Mesenchymal stem cell (in vitro differentiated cells and primary cell): ENCODE measurements around the gene C1QTNF5.

ENCODE experiments used
- DNase-seq: peaks from one replicate; pipeline ENCODE4 v3.0.0-alpha.2; 2013
- H2AFZ ChIP-seq: one replicate; pipeline ENCODE4 v1.6.1; 2013; ENCODE audit warnings: low read depth, mild to moderate bottlenecking, control low read depth, inconsistent platforms, low read length, moderate library complexity
- H2AK5ac ChIP-seq: 2 replicates; pipeline ENCODE4 v1.6.1; 2013; ENCODE audit warnings: low read length, moderate library complexity, mild to moderate bottlenecking, inconsistent platforms; ENCODE audit not compliant: severe bottlenecking
- H2BK120ac ChIP-seq: one replicate; pipeline ENCODE4 v1.6.1; 2013; ENCODE audit warnings: low read depth, mild to moderate bottlenecking, inconsistent platforms, low read length, moderate library complexity
- H2BK12ac ChIP-seq, 2 experiments: one replicate each; pipeline ENCODE4 v1.6.1; 2013; ENCODE audit warnings: inconsistent platforms in 2 of 2, low read length in 2 of 2, mild to moderate bottlenecking in 2 of 2, moderate library complexity in 2 of 2, control low read depth in 1 of 2
- H2BK15ac ChIP-seq: one replicate; pipeline ENCODE4 v1.6.1; 2013; ENCODE audit warnings: mild to moderate bottlenecking, low read depth, inconsistent platforms; ENCODE audit not compliant: poor library complexity, severe bottlenecking
- H2BK5ac ChIP-seq: 2 replicates; pipeline ENCODE4 v1.6.1; 2013; ENCODE audit warnings: low read depth, mild to moderate bottlenecking, low read length, control low read depth, inconsistent platforms; ENCODE audit not compliant: poor library complexity, severe bottlenecking
- H3K14ac ChIP-seq, 2 experiments: one replicate each; pipeline ENCODE4 v1.6.1; 2013; ENCODE audit warnings: inconsistent platforms in 2 of 2, low read length in 2 of 2, control low read depth in 1 of 2, mild to moderate bottlenecking in 1 of 2, moderate library complexity in 1 of 2
- H3K18ac ChIP-seq, 2 experiments: one replicate each; pipeline ENCODE4 v1.6.1; 2013; ENCODE audit warnings: inconsistent platforms in 2 of 2, low read length in 2 of 2, control low read depth in 1 of 2, low read depth in 1 of 2, mild to moderate bottlenecking in 1 of 2
- H3K23ac ChIP-seq, 2 experiments: one replicate each; pipeline ENCODE4 v1.6.1; 2013; ENCODE audit warnings: inconsistent platforms in 2 of 2, low read length in 2 of 2, mild to moderate bottlenecking in 2 of 2, moderate library complexity in 2 of 2, control low read depth in 1 of 2
- H3K27ac ChIP-seq: 2 replicates; pipeline ENCODE4 v1.5.1; 2013; ENCODE audit warnings: mild to moderate bottlenecking, moderate library complexity, low read length, control low read depth, inconsistent platforms; ENCODE audit not compliant: poor library complexity, severe bottlenecking
- H3K27me3 ChIP-seq, 2 experiments: 2 replicates each; pipeline versions ENCODE4 v1.6.1 to v1.7.0; 2013; ENCODE audit warnings: low read length in 2 of 2, mild to moderate bottlenecking in 2 of 2, moderate library complexity in 2 of 2, control low read depth in 1 of 2, inconsistent platforms in 1 of 2; ENCODE audit not compliant: control insufficient read depth in 1 of 2, insufficient read depth in 1 of 2
- H3K36me3 ChIP-seq, 2 experiments: 2 replicates each; pipeline versions ENCODE4 v1.6.1 to v1.7.0; 2013; ENCODE audit warnings: low read length in 2 of 2, control low read depth in 1 of 2, inconsistent platforms in 1 of 2, low read depth in 1 of 2, mild to moderate bottlenecking in 1 of 2; ENCODE audit not compliant: insufficient read depth in 2 of 2, control insufficient read depth in 1 of 2
- H3K4ac ChIP-seq, 2 experiments: one replicate each; pipeline ENCODE4 v1.6.1; 2013; ENCODE audit warnings: inconsistent platforms in 2 of 2, low read length in 2 of 2, mild to moderate bottlenecking in 2 of 2, moderate library complexity in 2 of 2, control low read depth in 1 of 2, low read depth in 1 of 2
- H3K4me1 ChIP-seq: 2 replicates; pipeline ENCODE4 v1.6.1; 2013; ENCODE audit warnings: low read depth, low read length, control low read depth; ENCODE audit not compliant: control insufficient read depth, insufficient read depth
- H3K4me2 ChIP-seq: 2 replicates; pipeline ENCODE4 v1.6.1; 2013; ENCODE audit warnings: low read length, mild to moderate bottlenecking, inconsistent platforms; ENCODE audit not compliant: poor library complexity, severe bottlenecking
- H3K4me3 ChIP-seq, 2 experiments: 2 replicates each; pipeline versions ENCODE4 v1.5.1 to v1.7.0; 2013; ENCODE audit warnings: low read length in 2 of 2, mild to moderate bottlenecking in 2 of 2, control low read depth in 1 of 2, low read depth in 1 of 2; ENCODE audit not compliant: insufficient read depth in 1 of 2
- H3K79me1 ChIP-seq: replicated peaks from 2 replicates; pipeline ENCODE4 v1.6.1; 2013; ENCODE audit warnings: mild to moderate bottlenecking, control low read depth, low read length, inconsistent platforms; ENCODE audit not compliant: poor library complexity, severe bottlenecking
- H3K9ac ChIP-seq: 2 replicates; pipeline ENCODE4 v1.7.0; 2013; ENCODE audit warnings: mild to moderate bottlenecking, low read length, moderate library complexity
- H3K9me3 ChIP-seq: 2 replicates; pipeline ENCODE4 v1.7.0; 2013; ENCODE audit warnings: mild to moderate bottlenecking, low read length; ENCODE audit not compliant: control insufficient read depth
- H4K8ac ChIP-seq: one replicate; pipeline ENCODE4 v1.6.1; 2013; ENCODE audit warnings: inconsistent platforms, mild to moderate bottlenecking, low read length, moderate library complexity
- H4K91ac ChIP-seq: one replicate; pipeline ENCODE4 v1.6.1; 2013; ENCODE audit warnings: mild to moderate bottlenecking, low read length, inconsistent platforms
- WGBS: methylation state at CpG from one replicate; pipeline ENCODE4 v1.1.7; 2013; ENCODE audit warnings: mixed read lengths; 5-methylcytosine and 5-hydroxymethylcytosine counted together

The C1QTNF5 gene

DNA sequence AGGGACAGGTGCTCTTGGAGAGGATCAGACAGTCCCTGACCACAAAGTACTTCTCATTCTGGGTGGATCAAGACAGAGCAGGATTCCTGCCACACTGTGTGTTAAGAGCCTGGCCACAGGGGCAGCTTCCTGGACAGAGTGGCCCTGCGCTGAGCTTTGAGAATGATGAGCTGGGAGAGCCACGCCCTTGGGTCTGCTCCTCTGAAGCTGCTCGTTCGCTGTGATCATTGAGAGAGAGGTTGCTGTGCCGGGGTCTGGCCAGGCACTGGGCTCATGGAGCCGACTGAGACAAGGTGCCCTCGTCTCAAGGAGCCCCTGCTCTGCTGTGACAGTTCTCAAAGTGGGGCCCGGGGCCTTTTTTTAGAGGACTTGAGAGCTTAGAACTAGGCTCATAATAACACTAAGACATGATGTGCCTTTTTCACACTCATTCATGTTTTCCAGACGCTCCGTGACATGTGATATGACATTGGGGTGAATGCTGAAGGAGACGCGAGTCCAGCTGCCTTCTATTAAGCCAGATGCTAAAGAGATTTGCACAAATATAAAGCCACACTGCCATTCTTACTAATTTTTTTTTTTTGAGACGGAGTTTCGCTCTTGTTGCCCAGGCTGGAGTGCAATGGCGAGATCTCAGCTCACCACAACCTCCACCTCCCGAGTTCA is 7.4 kb upstream of the C1QTNF5 start:
- no peak overlapping the region for H3K4me3 ChIP-seq
- no peaks in the 10 kb centered on the region for H3K79me1 ChIP-seq
- no peak overlapping the region for H2BK5ac ChIP-seq
- H2AFZ ChIP-seq, result no peak overlapping the region
- H4K8ac ChIP-seq, result no peak overlapping the region
- no peak overlapping the region for H4K91ac ChIP-seq
- no peaks in the 10 kb centered on the region for H3K9me3 ChIP-seq
- H2BK120ac ChIP-seq, result no peak overlapping the region
- no peak overlapping the region for H2BK12ac ChIP-seq
- H3K18ac ChIP-seq, result no peak overlapping the region
- peak overlapping the region; percentile 48 for H2BK15ac ChIP-seq
- H3K4me1 ChIP-seq, result no peaks in the 10 kb centered on the region
- H3K14ac ChIP-seq, result no peak overlapping the region
- DNase-seq, result no peak
- H3K9ac ChIP-seq, result no peak overlapping the region
- no peak overlapping the region for H2AK5ac ChIP-seq
- H3K27me3 ChIP-seq, result peaks cover 31 to 73% of the 10 kb centered on the region in 2 experiments
- no peak overlapping the region for H3K4ac ChIP-seq
- H3K36me3 ChIP-seq, result no peaks in the 10 kb centered on the region
- WGBS, result 81% methylated on average over 14 of the region's 16 CpGs
- no peak overlapping the region for H3K23ac ChIP-seq
- H3K4me2 ChIP-seq, result no peak overlapping the region
- H3K27ac ChIP-seq, result no peak overlapping the region

DNA sequence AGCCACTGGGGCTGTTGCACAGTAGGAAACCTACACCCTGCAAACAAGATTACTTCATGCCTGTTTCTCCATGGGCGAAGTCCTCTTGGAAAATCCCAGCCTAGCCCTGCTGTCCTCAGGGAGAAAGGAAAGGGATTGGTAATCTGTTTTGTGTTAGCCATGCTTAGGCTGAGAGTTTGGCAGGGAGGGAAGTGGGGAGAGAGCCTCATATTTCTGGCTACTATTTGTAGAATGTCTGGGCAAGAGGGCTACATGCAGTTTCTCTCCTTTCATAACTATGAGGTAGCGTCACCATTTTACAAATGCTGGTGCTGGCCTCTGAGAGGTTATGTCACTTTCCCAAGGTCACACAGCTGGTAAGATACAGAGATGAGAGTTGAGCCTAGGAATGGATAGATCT is 6.6 kb upstream of the C1QTNF5 start:
- Histone ChIP-seq H3K4me2 (no peak overlapping the region), H3K9me3 (no peaks in the 10 kb centered on the region), H3K9ac (no peak overlapping the region), H3K4ac (no peak overlapping the region), H3K27me3 (peaks cover 34 to 77% of the 10 kb centered on the region in 2 experiments), H2BK12ac (no peak overlapping the region), H3K18ac (no peak overlapping the region), H2BK120ac (no peak overlapping the region), H2AFZ (no peak overlapping the region), H3K4me1 (no peaks in the 10 kb centered on the region), H2BK5ac (no peak overlapping the region), H3K14ac (no peak overlapping the region), H3K4me3 (peak overlapping the region in 1 of 2 experiments; percentile 10), H3K79me1 (no peaks in the 10 kb centered on the region), H2AK5ac (no peak overlapping the region), H4K8ac (no peak overlapping the region), H3K36me3 (no peaks in the 10 kb centered on the region), H3K23ac (no peak overlapping the region), H2BK15ac (no peak overlapping the region), H3K27ac (no peak overlapping the region), H4K91ac (no peak overlapping the region)
- WGBS, result 90% methylated on average over 2 of the region's 2 CpGs
- DNase-seq, result no peak

GRCh38 chr11:119346605-119347004 is 5.9 kb upstream of the C1QTNF5 start, which contains the start of gene MFRP:
MFRP (minus strand) TSS chr11:119346705; CDS start chr11:119346513, 192 bp downstream.
- H3K4me1 ChIP-seq, result no peaks in the 10 kb centered on the region
- H2BK5ac ChIP-seq, result no peak within 1 kb of the TSS
- no peak within 1 kb of the TSS for H4K91ac ChIP-seq
- no peak within 1 kb of the TSS for H2AFZ ChIP-seq
- no peak for DNase-seq
- H3K18ac ChIP-seq, result no peak within 1 kb of the TSS
- H2BK15ac ChIP-seq, result peak within 1 kb of the TSS; percentile 48
- no peaks in the 10 kb centered on the region for H3K79me1 ChIP-seq
- H3K23ac ChIP-seq, result no peak within 1 kb of the TSS
- no peaks in the 10 kb centered on the region for H3K36me3 ChIP-seq
- no peak within 1 kb of the TSS for H2BK120ac ChIP-seq
- no peak within 1 kb of the TSS for H3K27ac ChIP-seq
- H3K4me2 ChIP-seq, result no peak within 1 kb of the TSS
- no peaks in the 10 kb centered on the region for H3K9me3 ChIP-seq
- 36% methylated on average over 6 of the region's 6 CpGs for WGBS
- peak within 1 kb of the TSS in 1 of 2 experiments; percentile 10 for H3K4me3 ChIP-seq
- H3K4ac ChIP-seq, result no peak within 1 kb of the TSS
- H3K27me3 ChIP-seq, result peaks cover 29 to 78% of the 10 kb centered on the region in 2 experiments
- H3K9ac ChIP-seq, result no peak within 1 kb of the TSS
- no peak within 1 kb of the TSS for H2AK5ac ChIP-seq
- H2BK12ac ChIP-seq, result no peak within 1 kb of the TSS
- H4K8ac ChIP-seq, result no peak within 1 kb of the TSS
- H3K14ac ChIP-seq, result no peak within 1 kb of the TSS

DNA sequence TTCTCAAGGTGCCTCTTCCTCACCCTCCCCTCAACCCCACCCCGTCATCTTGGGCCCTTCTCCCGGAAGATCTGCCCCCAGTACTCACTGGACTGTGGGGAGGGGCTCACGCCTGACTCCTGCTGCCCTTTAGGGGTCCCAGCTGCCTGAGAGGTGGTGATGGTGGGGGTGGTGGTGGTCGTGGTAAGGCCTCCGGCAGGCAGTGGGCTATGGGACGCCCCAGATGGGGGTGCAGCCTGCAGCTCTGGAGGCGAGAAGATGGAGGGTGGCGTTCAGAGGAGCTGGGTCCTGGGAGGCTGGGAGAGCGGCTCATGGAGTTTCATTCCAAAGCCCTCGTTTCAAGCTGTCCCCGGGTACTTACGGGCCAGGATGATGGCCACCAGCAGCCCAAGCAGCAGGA is 5.0 kb upstream of the C1QTNF5 start:
- Histone ChIP-seq H3K36me3 (no peaks in the 10 kb centered on the region), H2BK5ac (no peak overlapping the region), H3K27me3 (peaks cover 26 to 82% of the 10 kb centered on the region in 2 experiments), H2AK5ac (no peak overlapping the region), H2BK12ac (no peak overlapping the region), H2AFZ (no peak overlapping the region), H3K14ac (no peak overlapping the region), H3K27ac (no peak overlapping the region), H3K4me2 (no peak overlapping the region), H3K4me1 (peaks cover under 1% of the 10 kb centered on the region), H2BK15ac (peak overlapping the region; percentile 48), H4K8ac (no peak overlapping the region), H3K9me3 (no peaks in the 10 kb centered on the region), H3K4ac (no peak overlapping the region), H3K23ac (no peak overlapping the region), H3K4me3 (no peak overlapping the region), H3K18ac (no peak overlapping the region), H2BK120ac (no peak overlapping the region), H3K9ac (no peak overlapping the region), H4K91ac (no peak overlapping the region), H3K79me1 (no peaks in the 10 kb centered on the region)
- 83% methylated on average over 12 of the region's 12 CpGs for WGBS
- no peak for DNase-seq
